ENCODE data around the gene CCL11. TPM values are rescaled to one million over a fixed set of nuclear protein-coding genes. Genes with fewer than 3 reads are reported as not detected.

CCL11 gene
- total and polyA plus RNA-seq, 8 donors = 2.0 to 80.0 (median 3.4) TPM; not detected in 2

GRCh38 chr17:34254651-34255380 lies 30.7 kb upstream of the CCL11 start, which contains the start of gene CCL2:
Gene CCL2 (plus strand): TSS chr17:34255285. CDS start chr17:34255350, 65 bp downstream.
- Histone ChIP-seq H3K27ac (peak within 1 kb of the TSS; percentile 72 to 87 (median 84)), H3K36me3 (no peaks in the 10 kb centered on the region), H3K4me1 (peaks cover 19 to 63% (median 53%) of the 10 kb centered on the region in 4 donors), H3K4me3 (peak within 1 kb of the TSS; percentile 32 to 42 (median 40)), H3K9me3 (no peaks in the 10 kb centered on the region), H3K27me3 (peaks cover 0 to 3% (median 0%) of the 10 kb centered on the region in 3 donors)
- TF ChIP-seq POLR2AphosphoS5 (IDR thresholded peaks at IDR 0.05) (peak; percentile 35 to 76 (median 50)), CTCF (IDR thresholded peaks at IDR 0.05) (no peak)
- 3 to 10% (median 5%) methylated on average over 11 of the region's 11 CpGs for WGBS, 5 donors
- DNase-seq = peak; percentile 33 to 92
- intact Hi-C loops (cut with DNase I; ENCODE audit: low total_unique reads) = no loop called here

GRCh38 chr17:34255381-34255732 lies 30.2 kb upstream of the CCL11 start:
- peak overlapping the region; percentile 32 to 42 (median 40) for H3K4me3 ChIP-seq
- H3K9me3 ChIP-seq = no peaks in the 10 kb centered on the region
- intact Hi-C loops (cut with DNase I; ENCODE audit: low total_unique reads) = no loop called here
- H3K36me3 ChIP-seq = no peaks in the 10 kb centered on the region
- whole genome bisulfite sequencing, 5 donors = 19 to 31% (median 26%) methylated on average over 5 of the region's 5 CpGs
- peaks cover 0 to 3% (median 0%) of the 10 kb centered on the region in 3 donors for H3K27me3 ChIP-seq
- TF ChIP-seq POLR2A (IDR thresholded peaks at IDR 0.05) = no peak
- peaks cover 19 to 58% (median 48%) of the 10 kb centered on the region in 4 donors for H3K4me1 ChIP-seq
- no peak for DNase-seq
- H3K27ac ChIP-seq = peak overlapping the region; percentile 39 to 87 (median 84)

GRCh38 chr17:34255841-34256240 lies 29.7 kb upstream of the CCL11 start:
- H3K27me3 ChIP-seq = peaks cover 0 to 3% (median 0%) of the 10 kb centered on the region in 3 donors
- DNase-seq = no peak
- peaks cover 19 to 53% (median 43%) of the 10 kb centered on the region in 4 donors for H3K4me1 ChIP-seq
- peak overlapping the region; percentile 39 to 87 (median 84) for H3K27ac ChIP-seq
- WGBS, 5 donors = 35 to 72% (median 63%) methylated on average over 1 of the region's 1 CpG
- no peaks in the 10 kb centered on the region for H3K36me3 ChIP-seq
- H3K4me3 ChIP-seq = peak overlapping the region; percentile 32 to 42 (median 40)
- intact Hi-C loops (cut with DNase I; ENCODE audit: low total_unique reads) = no loop called here
- no peak for TF ChIP-seq POLR2A (IDR thresholded peaks at IDR 0.05)
- no peak for TF ChIP-seq EP300 (IDR thresholded peaks at IDR 0.05)
- TF ChIP-seq CTCF (IDR thresholded peaks at IDR 0.05) = no peak
- TF ChIP-seq POLR2AphosphoS5 (IDR thresholded peaks at IDR 0.05) = no peak
- no peaks in the 10 kb centered on the region for H3K9me3 ChIP-seq

GRCh38 chr17:34257299-34257985 lies 28.1 kb upstream of the CCL11 start:
- TF ChIP-seq POLR2A (IDR thresholded peaks at IDR 0.05) (no peak), CTCF (IDR thresholded peaks at IDR 0.05) (no peak), EP300 (IDR thresholded peaks at IDR 0.05) (no peak), POLR2AphosphoS5 (IDR thresholded peaks at IDR 0.05) (no peak)
- Histone ChIP-seq H3K36me3 (no peaks in the 10 kb centered on the region), H3K27me3 (no peaks in the 10 kb centered on the region), H3K9me3 (no peaks in the 10 kb centered on the region), H3K4me3 (no peak overlapping the region), H3K27ac (peak overlapping the region in 1 of 5 donors; percentile 87), H3K4me1 (peaks cover 19 to 37% (median 29%) of the 10 kb centered on the region in 4 donors)
- WGBS, 5 donors = 70 to 81% (median 73%) methylated on average over 5 of the region's 5 CpGs
- intact Hi-C loops (cut with DNase I; ENCODE audit: low total_unique reads) = no loop called here
- no peak for DNase-seq
